KG1 (cell line): ENCODE data around the gene CHRDL2.

Experiments used
- DNase-seq: peaks from one replicate; lab custom pipeline; 2025; lab: John Stamatoyannopoulos, UW

CHRDL2 gene

GRCh38 chr11:74748211-74749126, 17.2 kb upstream of the CHRDL2 start, which contains the start of gene RNF169:
RNF169 (plus strand) TSS chr11:74748849; CDS start chr11:74748881, 32 bp downstream.
- DNase-seq, result peak; percentile 96

- no peak for DNase-seq
These were observed 15.6 kb upstream of the CHRDL2 start for GRCh38 chr11:74746868-74747267.

- no peak for DNase-seq
These were observed 13.1 kb upstream of the CHRDL2 start for GRCh38 chr11:74744277-74744676.

- DNase-seq, result no peak
These were observed 12.4 kb upstream of the CHRDL2 start for GRCh38 chr11:74743640-74744039.

- DNase-seq, result no peak
These were observed 10.8 kb upstream of the CHRDL2 start for GRCh38 chr11:74742070-74742469.

GRCh38 chr11:74739546-74740270, 8.5 kb upstream of the CHRDL2 start:
- peak; percentile 41 for DNase-seq

GRCh38 chr11:74736031-74736430, 4.8 kb upstream of the CHRDL2 start:
- no peak for DNase-seq

GRCh38 chr11:74735365-74735928, 4.2 kb upstream of the CHRDL2 start:
- no peak for DNase-seq

GRCh38 chr11:74734559-74734925, 3.3 kb upstream of the CHRDL2 start:
- DNase-seq, result no peak

- no peak for DNase-seq
These were observed 510 bp downstream of the CHRDL2 start for GRCh38 chr11:74730571-74731260.

- DNase-seq, result no peak
These were observed 1.8 kb downstream of the CHRDL2 start for GRCh38 chr11:74729397-74729796.

- DNase-seq, result no peak
These were observed 4.6 kb downstream of the CHRDL2 start for GRCh38 chr11:74726547-74727182.

GRCh38 chr11:74725701-74726100, 5.5 kb downstream of the CHRDL2 start:
- DNase-seq, result no peak

GRCh38 chr11:74723511-74723910, 7.7 kb downstream of the CHRDL2 start:
- DNase-seq, result no peak

- DNase-seq, result no peak
These were observed 9.8 kb downstream of the CHRDL2 start for GRCh38 chr11:74721479-74721835.

GRCh38 chr11:74720596-74721478, 10.4 kb downstream of the CHRDL2 start:
- no peak for DNase-seq

- DNase-seq, result no peak
These were observed 12.2 kb downstream of the CHRDL2 start for GRCh38 chr11:74719011-74719410.

GRCh38 chr11:74717221-74717969, 13.8 kb downstream of the CHRDL2 start:
- DNase-seq, result no peak

GRCh38 chr11:74714904-74715303, 16.3 kb downstream of the CHRDL2 start:
- DNase-seq, result no peak

- no peak for DNase-seq
These were observed 17.5 kb downstream of the CHRDL2 start for GRCh38 chr11:74713686-74714085.
